Stimulated activated naive CD8-positive, alpha-beta T cell treated with anti-CD3 and anti-CD28 coated beads, Interleukin-15, Interleukin-2, amounts not matched to agents 100 U/mL and 50 U/mL, for 24 hours (primary cell): ENCODE results near the gene DRAM1.
"Not testable (repeated sequence)": the region's sequence is repeated elsewhere in the genome, so short reads cannot be mapped to it uniquely, and the experiment has no call there.

Experiments
- ATAC-seq: fragments of 150-1000 bp; cut with Tn5 transposase; one replicate; pipeline ENCODE4 v1.10.0; 2021
- DNase-seq: peaks from one replicate; pipeline ENCODE4 v3.0.0; 2021

DRAM1 gene

GRCh38 chr12:101906226-101906625 is 28.8 kb downstream of the DRAM1 start:
- DNase-seq (no peak), ATAC-seq (no peak)

DNA sequence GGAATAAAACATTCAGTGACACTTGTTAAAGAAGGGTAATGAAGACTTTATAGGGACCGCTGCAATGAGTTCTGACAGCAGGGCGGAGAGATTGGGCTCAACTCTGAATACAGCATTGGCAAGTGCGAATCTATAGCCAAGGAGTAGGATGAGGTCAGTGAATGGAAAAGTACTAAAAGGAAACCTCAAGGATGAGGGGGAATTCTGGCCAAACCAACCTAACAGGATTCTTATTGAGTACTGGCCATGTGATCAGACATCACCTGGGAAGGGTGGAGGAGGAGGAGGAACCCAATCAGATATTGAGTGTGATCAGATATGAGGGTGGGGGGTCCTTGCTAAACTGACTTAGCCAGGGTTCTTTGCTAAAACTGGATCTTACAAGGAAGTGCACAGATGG is 31.0 kb downstream of the DRAM1 start:
- DNase-seq (no peak), ATAC-seq (no peak)

DNA sequence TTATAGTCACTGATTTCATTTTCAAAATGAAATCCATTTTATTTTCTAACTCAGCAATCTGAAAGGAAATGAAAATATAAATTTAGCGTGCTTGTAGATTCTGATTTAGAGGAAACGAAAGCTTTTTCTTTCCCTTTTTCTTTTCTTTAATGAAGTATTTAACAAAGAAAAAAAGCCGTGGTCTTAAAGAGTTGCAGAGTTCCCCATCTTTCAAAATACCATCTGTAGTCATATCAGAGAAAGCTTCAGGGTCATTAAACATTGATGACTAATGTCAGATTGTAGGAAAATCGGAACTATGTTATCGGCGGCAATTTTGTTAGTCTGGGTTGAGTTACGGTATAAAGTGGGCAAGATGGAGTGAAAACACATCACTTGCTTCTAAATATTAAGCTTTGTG is 32.3 kb downstream of the DRAM1 start:
- DNase-seq (no peak), ATAC-seq (no peak)

DNA sequence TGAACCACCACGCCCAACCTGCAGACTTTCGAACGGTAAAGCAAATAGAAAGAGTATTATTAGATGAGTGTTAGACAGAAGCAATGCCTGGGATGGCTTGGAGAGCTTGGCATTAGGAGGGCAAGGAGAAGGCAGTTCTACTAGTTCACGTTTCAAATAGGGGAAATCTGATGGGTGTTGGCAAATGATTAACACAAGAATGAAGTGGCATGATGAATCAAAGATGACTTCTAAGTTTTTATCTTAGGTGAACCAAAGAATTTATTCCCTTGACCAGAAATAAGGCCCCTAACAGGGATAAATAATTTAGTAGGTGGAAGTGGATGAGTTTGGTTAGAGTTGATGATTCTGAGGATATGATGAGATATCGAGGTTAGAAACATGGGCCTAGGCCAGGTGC is 38.5 kb downstream of the DRAM1 start:
- ATAC-seq (no peak), DNase-seq (no peak)

DNA sequence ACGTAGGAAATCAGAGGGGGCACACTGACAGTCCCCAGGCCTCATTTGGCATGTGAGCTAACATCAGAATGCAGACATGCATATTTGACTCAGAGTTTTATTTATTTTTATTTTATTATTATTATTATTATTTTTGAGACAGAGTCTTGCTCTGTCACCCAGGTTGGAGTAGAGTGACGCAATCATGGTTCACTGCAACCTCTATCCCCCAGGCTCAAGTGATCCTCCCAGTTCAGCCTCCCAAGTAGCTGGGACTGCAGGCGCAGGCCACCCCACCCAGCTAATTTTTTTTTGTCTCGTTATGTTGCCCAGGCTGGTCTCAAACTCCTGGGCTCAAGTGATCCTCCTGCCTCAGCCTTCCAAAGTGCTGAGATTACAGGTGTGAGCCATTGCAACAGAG is 41.4 kb downstream of the DRAM1 start:
- DNase-seq, ATAC-seq: not testable (repeated sequence)

GRCh38 chr12:101919447-101919846 is 42.1 kb downstream of the DRAM1 start:
- DNase-seq = no peak
- ATAC-seq = no peak

GRCh38 chr12:101920906-101921305 is 43.5 kb downstream of the DRAM1 start:
- no peak for DNase-seq

DNA sequence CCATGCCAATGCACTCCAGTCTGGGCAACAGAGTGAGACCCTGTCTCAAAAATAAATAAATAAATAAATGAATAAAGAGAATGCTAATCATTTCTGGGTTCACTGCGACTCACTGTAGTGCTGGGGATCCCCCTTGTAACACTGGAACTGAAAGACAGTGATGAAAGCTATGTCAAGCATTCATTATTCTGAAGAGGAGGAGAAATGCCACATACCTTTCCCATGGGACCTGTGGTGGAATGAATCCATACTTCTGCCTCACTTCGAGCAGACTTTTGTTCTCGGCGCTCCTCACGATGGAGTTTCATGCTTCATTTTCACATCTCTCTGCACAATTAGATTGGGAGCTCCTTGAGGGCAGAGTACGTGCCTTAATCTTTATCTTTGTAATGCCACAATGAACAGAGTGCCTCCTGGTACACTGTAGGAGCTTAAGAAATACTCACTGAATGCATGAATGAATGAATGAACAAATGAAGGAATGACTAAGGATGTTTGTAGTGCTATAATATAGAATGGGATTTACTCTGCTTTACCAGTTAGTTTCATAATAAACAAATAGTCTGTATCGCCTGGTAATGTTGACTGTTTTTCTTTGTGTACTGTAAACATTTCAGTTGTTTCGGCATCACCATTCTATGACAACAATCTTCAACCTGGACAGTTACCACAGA is 45.8 kb downstream of the DRAM1 start:
- no peak for ATAC-seq
- DNase-seq = no peak

More at GRCh38 chr12:101920906-101921305, 43.5 kb downstream of the DRAM1 start:
- no peak for ATAC-seq

DNA sequence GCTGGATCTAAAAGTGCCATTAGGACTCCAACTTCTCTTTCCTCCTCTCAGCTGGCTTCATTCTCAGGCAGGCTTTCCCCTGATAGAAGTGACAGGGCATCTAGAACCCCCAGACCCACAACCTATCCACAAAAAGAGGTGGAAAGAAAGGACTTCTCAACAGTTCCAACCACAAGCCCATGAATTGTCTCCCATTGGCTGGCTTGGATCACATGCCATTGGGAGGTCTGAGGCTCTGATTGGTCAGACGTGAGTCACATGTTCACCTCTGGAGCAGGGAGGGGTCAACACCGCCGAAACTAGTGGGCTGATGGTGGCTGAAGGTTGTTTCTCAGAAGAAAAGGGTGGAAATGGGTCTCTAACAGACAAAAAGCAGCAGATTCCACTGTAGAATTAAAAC is 47.2 kb downstream of the DRAM1 start:
- ATAC-seq (no peak), DNase-seq (no peak)

GRCh38 chr12:101925361-101925760 is 48.0 kb downstream of the DRAM1 start:
- no peak for ATAC-seq

GRCh38 chr12:101925935-101926334 is 48.6 kb downstream of the DRAM1 start:
- no peak for ATAC-seq
- DNase-seq = no peak

More at GRCh38 chr12:101925361-101925760, 48.0 kb downstream of the DRAM1 start:
- DNase-seq = no peak

- ATAC-seq = no peak
These were observed 49.7 kb downstream of the DRAM1 start for GRCh38 chr12:101927036-101927435.

DNA sequence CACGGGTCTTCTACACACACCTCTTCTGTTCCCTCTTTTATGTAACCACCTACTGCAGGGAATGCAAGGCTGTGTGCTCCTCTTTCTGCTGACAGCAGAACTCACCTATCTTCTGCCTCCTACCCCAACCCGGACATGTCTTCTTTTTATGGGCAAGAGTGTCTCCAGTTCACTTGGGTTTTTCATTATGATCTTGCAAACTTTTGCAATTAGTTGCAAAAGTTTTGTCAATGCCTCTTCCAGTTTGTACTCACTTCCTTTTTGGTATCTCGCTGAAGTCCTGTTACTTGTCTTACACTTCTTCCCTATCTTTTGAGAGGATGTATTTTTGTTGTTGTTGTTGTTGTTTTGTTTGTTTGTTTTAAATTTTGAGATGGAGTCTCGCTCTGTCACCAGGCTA is 50.6 kb downstream of the DRAM1 start:
- no peak for ATAC-seq
- no peak for DNase-seq

More at GRCh38 chr12:101927036-101927435, 49.7 kb downstream of the DRAM1 start:
- DNase-seq = no peak

DNA sequence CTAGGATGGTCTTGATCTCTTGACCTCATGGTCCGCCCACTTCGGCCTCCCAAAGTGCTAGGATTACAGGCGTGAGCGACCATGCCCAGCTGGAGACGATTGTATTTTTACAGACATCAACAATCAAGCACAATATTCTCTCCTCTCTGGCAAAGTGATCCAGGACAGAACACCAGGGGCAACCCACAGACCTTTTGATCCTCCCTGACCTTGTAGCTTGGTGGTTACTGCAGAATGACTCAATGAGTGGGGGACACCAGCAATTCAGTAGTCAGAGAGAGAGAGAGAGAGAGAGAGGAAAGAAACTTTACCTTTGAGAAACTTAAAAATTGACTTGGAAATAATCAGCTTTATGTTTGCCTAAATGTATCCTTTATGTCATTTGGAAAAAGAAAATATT is 51.2 kb downstream of the DRAM1 start:
- DNase-seq (no peak), ATAC-seq (peak; percentile 33)

DNA sequence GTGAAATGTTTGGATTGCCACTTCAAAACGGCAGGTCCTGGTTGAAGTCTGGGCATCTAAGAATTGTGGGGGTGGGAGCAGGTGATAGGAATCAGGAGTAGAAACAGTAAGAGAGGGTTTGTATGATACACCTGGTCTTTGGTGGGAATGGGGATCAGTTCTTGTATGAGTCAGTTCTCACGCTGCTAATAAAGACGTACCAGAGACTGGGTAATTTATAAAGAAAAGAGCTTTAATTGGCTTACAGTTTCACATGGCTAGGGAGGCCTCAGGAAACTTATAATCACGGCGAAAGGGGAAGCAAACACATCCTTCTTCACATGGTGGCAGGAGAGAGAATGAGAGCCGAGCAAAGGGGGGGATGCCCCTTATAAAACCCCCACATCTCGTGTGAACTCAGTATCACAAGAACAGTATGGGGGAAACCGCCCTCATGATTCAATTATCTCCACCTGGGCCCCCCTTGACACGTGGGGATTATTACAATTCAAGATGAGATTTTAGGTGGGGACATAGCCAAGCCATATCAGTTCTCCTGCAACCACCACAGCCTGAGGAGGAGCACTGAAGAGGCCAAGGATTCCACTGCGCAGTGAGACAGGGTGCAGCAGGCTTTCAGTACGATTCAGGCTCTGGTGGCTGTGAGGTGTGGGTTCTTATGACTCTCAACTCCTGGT is 52.1 kb downstream of the DRAM1 start:
- ATAC-seq (peak; percentile 6), DNase-seq (no peak)

DNA sequence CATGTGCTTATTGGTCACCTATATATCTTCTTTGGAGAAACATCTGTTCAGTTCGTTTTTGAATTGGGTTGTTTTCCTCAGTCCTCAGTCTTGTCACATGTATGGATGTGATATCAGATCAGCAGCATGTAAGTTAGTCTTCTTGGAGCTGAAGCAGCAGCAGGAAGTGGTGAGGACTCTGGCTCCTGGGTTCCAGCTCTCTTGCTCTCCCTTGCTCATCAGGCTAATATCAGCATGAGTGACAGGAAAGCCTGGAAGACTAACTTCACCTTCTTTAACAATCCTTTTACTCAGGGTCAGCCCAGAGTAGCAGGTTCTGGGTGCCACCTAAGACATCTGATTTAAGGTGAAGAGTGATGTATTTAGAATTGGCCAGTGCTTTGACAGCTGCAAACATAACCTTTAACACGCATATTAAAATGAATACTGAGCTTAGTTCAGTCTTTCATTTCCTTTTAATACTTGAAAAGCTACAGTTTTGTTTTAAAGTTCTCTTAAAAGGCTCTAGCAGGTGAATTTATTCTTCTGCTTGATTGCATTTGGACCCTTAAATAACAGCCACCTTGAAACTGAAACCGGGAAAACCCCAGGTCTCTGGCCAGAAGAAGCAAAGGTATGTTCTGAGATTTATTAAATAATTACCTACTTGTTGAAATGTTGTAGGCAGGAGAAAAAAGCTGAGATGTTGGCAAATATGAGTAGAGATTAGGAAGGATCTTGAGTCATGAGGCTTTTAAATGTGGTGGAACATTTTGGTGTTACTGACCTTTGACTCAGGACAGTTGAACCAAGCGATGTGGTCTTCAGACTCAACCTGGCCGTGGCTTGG is 54.3 kb downstream of the DRAM1 start:
- ATAC-seq = no peak
- DNase-seq = no peak

GRCh38 chr12:101933866-101934514 is 56.6 kb downstream of the DRAM1 start:
- ATAC-seq = no peak
- no peak for DNase-seq

- ATAC-seq (peak; percentile 70), DNase-seq (no peak)
These were observed 58.7 kb downstream of the DRAM1 start for GRCh38 chr12:101935890-101936746.

GRCh38 chr12:101939306-101939705 is 61.9 kb downstream of the DRAM1 start:
- ATAC-seq = no peak
- DNase-seq = no peak

DNA sequence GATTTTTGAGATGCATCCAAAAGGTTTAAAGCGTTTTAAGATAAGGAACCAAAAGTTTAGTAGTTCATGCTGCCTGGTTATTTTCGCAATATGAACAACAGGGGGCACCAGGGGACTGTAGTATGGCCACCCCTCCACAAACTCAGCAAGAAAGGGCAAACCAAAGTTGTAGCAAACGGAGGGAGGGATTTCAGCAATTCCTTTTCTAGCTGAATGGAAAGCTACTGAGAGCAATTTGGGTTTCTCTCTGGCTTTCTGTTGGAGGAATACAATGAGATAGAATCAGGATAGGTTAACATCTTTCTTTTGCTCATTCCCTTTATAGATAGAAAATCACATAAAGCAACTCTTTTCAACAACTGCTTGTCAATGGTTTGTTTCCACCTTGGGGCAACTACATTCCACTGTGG is 62.5 kb downstream of the DRAM1 start:
- peak; percentile 52 for DNase-seq

DNA sequence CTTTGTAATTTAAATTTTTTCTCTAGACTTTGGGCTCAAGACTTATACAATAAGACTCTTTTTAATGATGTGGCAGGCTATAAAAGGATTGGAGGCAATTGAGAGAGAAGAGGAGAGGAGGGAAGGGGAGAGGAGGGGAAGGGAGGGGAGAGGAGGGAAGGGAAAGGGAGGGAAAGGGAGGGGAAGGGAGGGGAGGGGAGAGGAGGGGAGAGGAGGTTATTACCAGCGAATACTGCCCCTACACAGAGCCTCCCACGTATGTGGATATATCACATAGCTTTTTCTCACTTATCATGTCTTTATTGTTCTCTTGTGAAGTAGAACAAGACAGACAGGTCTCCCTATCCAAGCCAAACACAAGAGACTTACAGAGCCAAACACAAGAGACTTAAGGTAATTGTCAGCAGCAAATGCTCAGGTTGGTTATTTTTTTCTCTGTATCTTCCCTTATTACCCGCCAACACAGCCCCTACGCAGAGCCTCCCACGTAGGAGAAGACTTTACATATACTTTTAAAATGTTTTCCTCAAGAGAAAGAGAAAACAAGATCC is 63.1 kb downstream of the DRAM1 start:
- DNase-seq (no peak), ATAC-seq (no peak)

More for the DNA sequence above, 62.5 kb downstream of the DRAM1 start:
- ATAC-seq = peak; percentile 53
